GM19239 (cell line): ENCODE data around the gene COQ8B.

Experiments
- DNase-seq: peaks from one replicate; pipeline ENCODE4 v3.0.0; 2011; ENCODE audit warnings: low spot score; ENCODE audit not compliant: insufficient read length
- FAIRE-seq: peaks from 2 replicates; lab custom pipeline; 2011; peaks lifted over from hg19 to GRCh38; lab: Jason Lieb, UNC

Gene COQ8B

GRCh38 chr19:40693896-40694295 is 22.8 kb downstream of the COQ8B start:
- DNase-seq (no peak), FAIRE-seq (no peak)

GRCh38 chr19:40693150-40693788 is 23.4 kb downstream of the COQ8B start:
- FAIRE-seq: no peak
- no peak for DNase-seq

- FAIRE-seq (no peak), DNase-seq (no peak)
These were observed 24.5 kb downstream of the COQ8B start for GRCh38 chr19:40692212-40692551.

- no peak for FAIRE-seq
- no peak for DNase-seq
These were observed 25.1 kb downstream of the COQ8B start for GRCh38 chr19:40691421-40692211.

GRCh38 chr19:40690693-40691420 is 25.8 kb downstream of the COQ8B start:
- peak; percentile 84 for FAIRE-seq

GRCh38 chr19:40690050-40690692 is 26.5 kb downstream of the COQ8B start, which contains the start of gene NUMBL:
NUMBL (minus strand) TSS chr19:40690651; CDS start chr19:40690483, 168 bp downstream.
- DNase-seq (no peak), FAIRE-seq (no peak)

More at GRCh38 chr19:40690693-40691420, 25.8 kb downstream of the COQ8B start:
- peak; percentile 98 for DNase-seq

- FAIRE-seq: no peak
- DNase-seq: no peak
These were observed 27.2 kb downstream of the COQ8B start for GRCh38 chr19:40689339-40690049.

GRCh38 chr19:40688987-40689338 is 27.7 kb downstream of the COQ8B start:
- no peak for DNase-seq
- no peak for FAIRE-seq

GRCh38 chr19:40688309-40688708 is 28.4 kb downstream of the COQ8B start:
- DNase-seq (no peak), FAIRE-seq (no peak)

GRCh38 chr19:40687525-40688016 is 29.1 kb downstream of the COQ8B start:
- FAIRE-seq (no peak), DNase-seq (no peak)

- no peak for FAIRE-seq
- no peak for DNase-seq
These were observed 29.7 kb downstream of the COQ8B start for GRCh38 chr19:40686882-40687524.

GRCh38 chr19:40685563-40685962 is 31.1 kb downstream of the COQ8B start:
- FAIRE-seq (no peak), DNase-seq (no peak)

GRCh38 chr19:40685016-40685526 is 31.6 kb downstream of the COQ8B start:
- FAIRE-seq (no peak), DNase-seq (no peak)

- FAIRE-seq (no peak), DNase-seq (no peak)
These were observed 32.4 kb downstream of the COQ8B start for GRCh38 chr19:40684280-40684679.

GRCh38 chr19:40683437-40683836 is 33.2 kb downstream of the COQ8B start:
- FAIRE-seq (no peak), DNase-seq (no peak)

- DNase-seq: no peak
- no peak for FAIRE-seq
These were observed 34.2 kb downstream of the COQ8B start for GRCh38 chr19:40682431-40682964.

GRCh38 chr19:40681039-40681438 is 35.6 kb downstream of the COQ8B start:
- FAIRE-seq (no peak), DNase-seq (no peak)

- DNase-seq (no peak), FAIRE-seq (no peak)
These were observed 39.5 kb downstream of the COQ8B start for GRCh38 chr19:40677156-40677555.

- FAIRE-seq: no peak
These were observed 42.4 kb downstream of the COQ8B start for GRCh38 chr19:40674291-40674690.

More at GRCh38 chr19:40674291-40674690, 42.4 kb downstream of the COQ8B start:
- DNase-seq: no peak
